HG02642 (cell line): Measurements from ENCODE around the gene OXSR1.
A peak's percentile ranks its signal among the peaks of the same experiment; 100 is the strongest.

Experiments used
- ATAC-seq: cut with Tn5 transposase; IDR thresholded peaks from one replicate; pipeline ENCODE4 v1.9.1; 2021; ENCODE audit warnings: mild to moderate bottlenecking; ENCODE audit not compliant: unreplicated experiment, poor library complexity

The OXSR1 gene

DNA sequence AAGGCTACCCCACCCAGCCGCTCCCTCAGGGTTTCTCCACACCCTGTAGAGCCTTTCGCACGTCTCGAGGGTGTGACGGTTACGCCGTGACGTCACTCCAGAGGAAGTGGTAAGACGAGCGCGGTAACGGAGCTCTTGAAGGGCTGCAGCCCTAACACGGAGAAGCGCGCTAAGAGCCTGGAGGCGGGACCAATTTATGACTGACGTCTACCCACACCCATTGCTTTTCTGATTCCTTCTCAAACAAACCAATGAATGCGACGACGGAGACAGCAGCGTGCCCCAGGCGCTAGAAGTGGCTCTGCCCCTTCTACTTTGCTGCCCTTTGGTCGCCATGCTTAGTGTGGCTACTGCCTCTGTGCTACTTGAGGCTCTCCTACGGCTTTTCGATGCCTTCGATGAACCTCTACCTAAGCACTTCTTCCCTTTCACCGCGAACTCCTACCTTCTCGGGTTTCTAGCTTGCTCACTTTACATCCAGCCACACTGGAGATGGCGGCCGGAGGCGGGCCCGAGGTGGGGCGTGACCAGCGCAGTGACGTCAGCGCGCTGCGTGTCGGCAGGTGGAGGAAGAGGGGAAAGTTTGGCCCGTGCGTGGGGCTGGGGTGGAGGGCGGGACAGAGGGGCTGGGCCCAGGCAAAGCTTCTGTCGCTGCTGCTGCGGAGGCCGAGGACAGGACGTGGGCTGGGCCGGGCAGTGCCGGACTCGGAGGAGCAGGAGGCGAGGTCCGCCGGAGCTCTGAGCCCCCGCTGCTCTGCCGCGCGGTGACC is at the start of gene OXSR1:
Gene OXSR1, plus strand, starts transcription at position 586 of the 770 bp plus-strand sequence. CDS start 340 bp downstream, outside the sequence.
- ATAC-seq: peak; percentile 93

GRCh38 chr3:38115645-38116427 is 49.5 kb upstream of the OXSR1 start:
- no peak for ATAC-seq

DNA sequence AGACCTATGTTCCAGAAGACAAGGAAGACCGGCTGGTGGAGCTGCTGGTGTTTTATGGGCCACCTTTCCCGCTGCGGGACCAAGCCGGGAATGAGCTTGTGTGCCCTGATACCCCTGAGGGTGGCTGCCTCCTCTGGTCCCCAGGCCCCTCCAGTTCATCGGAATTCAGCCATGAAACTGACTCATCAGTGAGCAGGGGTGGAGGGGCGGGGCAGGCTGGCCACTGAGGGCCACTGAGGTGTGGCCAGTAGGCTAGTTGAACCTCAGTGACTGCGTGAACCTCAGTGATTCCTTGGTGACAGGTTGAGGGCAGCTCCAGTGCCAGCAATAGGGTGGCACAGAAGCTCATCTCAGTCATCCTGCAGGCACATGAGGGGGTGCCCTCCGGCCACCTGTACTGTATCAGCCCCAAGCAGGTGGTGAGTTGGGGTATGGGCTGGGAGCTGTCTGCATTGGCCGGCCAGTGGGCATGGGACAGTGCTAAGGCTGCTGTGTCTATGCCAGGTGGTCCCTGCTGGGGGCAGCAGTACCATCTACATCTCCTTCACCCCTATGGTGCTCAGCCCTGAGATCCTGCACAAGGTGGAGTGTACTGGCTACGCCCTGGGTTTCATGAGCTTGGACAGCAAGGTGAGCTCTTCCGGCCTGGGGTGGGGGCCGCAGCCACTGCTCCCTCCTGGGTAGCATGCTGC is 48.7 kb upstream of the OXSR1 start:
- ATAC-seq: no peak

DNA sequence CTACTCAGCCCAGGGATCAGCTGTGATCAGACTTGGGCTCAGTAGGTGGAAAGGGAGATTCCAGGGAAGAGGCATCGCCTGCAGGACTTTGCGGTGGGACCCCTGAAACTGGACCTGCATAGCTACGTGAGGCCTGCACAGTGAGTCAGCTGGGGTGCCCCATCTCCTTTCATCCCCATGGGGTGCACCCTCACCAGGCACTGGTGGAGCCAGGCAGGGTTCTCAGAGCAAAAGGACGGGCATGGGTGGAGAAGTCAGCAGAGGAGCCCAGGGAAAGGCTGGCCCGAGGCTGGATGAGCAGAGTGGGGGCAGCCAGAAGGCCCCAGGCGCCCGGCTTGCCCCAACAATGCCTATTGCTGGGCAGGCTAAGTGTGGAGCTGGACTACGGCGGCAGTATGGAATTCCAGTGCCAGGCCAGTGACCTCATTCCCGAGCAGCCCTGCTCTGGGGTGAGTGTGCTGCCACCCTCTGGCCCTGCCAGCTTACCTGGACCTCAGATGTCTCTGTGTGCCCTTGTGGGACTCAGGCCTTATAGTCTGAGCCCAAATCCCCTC is 48.1 kb upstream of the OXSR1 start:
- ATAC-seq: no peak

GRCh38 chr3:38117748-38118420 is 47.5 kb upstream of the OXSR1 start:
- peak; percentile 68 for ATAC-seq

- no peak for ATAC-seq
Measured at GRCh38 chr3:38118421-38119247, 46.7 kb upstream of the OXSR1 start.

- no peak for ATAC-seq
Measured at GRCh38 chr3:38119248-38119544, 46.1 kb upstream of the OXSR1 start.

DNA sequence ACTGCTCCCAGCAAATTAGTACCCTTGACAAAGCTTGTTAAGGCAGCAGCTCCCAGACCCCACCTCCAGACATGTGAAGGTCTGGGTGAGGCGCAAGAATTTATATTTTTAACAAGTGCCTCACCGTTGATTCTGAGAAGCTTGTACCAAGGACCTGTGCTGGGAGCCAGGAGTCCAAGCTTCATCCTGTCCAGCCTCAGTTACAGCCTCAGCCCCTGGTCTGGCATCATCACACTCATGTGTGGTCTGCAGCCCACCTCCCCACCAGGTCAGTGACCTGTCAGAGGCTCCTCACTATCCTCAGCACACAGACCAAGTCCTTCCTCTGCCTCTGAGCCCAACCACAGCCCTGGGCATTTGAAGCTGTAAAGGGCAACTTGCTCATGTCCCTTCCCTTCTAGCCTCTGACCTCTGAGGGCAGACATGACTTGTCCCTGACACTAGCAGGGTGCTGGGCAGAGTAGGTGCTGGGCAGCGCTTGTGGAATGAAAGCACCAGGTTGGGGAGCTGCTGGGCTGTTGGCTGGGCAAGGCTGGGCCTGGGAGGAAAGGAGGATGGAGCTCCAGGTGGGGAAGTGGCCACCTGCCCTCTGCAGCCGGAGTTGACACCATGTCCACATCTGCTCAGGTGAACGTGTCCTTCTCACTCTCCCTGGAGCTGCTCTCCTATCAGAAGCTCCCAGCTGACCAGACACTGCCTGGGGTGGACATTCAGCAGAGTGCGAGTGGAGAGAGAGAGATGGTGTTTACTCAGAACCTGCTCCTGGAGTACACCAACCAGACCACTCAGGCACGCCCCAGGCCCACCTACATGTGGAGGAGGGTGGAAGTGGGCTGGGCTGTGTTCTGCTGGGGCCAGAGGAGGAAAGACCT is 45.3 kb upstream of the OXSR1 start:
- ATAC-seq: no peak

GRCh38 chr3:38120693-38121450 is 44.5 kb upstream of the OXSR1 start:
- no peak for ATAC-seq

DNA sequence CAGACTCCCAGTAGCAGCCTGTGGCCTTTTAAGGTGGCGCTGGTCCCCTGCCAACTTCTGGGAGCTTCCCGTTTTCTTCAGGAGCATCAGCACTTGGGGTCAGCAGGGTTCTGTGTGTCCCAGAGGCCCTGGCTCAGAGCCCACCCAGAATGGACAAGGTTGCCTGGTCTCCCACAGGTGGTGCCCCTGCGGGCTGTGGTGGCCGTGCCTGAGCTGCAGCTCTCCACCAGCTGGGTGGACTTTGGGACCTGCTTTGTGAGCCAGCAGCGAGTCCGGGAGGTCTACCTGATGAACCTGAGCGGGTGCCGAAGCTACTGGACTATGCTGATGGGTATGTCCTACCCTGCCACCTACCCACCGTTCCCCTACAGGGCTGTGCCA is 43.9 kb upstream of the OXSR1 start:
- ATAC-seq: no peak

DNA sequence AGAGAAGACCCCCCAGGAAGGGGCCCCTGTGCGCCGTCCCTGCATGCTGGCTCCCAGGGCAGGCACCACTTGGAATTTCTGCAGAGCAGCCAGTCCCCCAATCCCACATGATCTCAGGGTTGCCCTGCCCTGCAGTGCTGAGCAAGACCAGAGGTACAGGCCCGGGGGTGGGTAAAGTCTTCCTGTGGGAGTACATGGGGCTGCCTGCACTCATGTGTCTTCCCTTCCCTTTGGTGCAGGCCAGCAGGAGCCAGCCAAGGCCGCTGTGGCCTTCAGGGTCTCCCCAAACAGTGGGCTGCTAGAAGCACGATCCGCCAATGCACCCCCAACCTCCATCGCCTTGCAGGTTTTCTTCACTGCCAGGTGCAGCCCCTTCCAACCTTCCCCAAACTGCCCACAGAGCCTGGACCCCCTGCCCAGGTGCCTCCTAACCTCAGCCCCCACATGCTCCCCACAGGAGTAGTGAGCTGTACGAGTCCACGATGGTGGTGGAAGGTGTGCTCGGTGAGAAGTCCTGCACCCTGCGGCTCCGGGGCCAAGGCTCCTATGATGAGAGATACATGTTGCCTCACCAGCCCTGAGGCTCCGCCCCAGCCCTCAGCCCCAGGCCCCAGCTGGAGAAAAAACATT is 43.4 kb upstream of the OXSR1 start:
- no peak for ATAC-seq

DNA sequence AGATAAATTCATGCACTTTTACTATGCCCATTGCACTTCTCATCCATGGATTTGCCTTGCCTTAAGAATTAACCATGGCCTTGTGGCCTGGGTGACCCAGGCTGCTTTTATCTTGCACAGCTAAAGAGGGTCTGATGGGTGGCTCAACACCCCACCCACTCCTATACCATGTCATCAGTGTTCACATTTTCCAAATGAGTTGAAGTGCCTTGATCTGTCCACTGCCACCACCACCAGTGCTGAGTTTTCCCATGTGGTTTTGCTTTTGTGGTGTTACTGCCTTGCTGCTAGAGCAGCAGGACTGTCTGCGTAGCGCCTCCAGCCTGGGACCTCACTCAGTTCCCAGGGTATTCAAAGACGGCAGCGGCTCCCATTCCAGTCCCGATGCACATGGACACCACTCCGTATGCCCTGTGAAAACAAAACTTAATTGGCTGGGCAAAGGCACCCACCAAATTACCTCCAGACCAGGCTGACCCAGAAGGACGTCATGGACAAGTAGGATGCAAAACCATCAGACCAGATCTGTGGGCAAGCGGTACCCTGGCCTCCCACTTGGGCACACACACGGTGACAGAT is 42.5 kb upstream of the OXSR1 start:
- no peak for ATAC-seq

DNA sequence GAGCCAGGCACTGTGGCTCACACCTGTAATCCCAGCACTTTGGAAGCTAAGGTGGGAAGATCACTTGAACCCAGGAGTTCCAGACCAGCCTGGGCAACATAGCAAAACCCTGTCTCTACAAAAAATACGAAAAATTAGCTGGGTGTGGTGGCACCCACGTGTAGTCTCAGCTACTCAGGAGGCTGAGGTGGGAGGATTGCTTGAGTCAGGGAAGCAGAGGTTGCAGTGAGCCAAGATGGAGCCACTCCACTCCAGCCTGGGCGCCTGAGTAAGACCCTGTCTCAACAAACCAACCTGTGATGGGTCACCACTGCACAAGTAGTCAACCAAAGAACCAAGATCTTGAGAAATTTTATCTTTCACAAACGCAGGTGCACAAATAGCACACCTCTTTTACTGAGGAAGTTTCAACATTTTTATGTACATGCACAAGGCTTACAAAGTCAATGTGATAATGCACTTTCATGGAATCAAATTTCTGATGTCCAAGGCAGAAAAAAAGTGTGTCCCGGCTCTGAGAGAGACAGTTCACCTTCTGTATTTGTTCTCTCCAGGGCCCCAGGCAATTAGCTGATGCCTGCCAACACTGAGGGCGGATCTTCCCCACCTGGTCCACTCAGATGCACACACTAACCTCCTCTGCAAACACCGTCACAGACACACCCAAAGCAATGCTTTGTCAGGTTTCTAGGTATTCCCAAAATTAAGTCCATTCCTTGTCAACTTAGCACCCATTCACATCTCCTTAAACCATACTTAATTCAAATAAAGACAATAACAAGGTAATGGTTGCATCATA is 40.8 kb upstream of the OXSR1 start:
- no peak for ATAC-seq

- no peak for ATAC-seq
Measured at GRCh38 chr3:38125305-38126120, 39.8 kb upstream of the OXSR1 start.

DNA sequence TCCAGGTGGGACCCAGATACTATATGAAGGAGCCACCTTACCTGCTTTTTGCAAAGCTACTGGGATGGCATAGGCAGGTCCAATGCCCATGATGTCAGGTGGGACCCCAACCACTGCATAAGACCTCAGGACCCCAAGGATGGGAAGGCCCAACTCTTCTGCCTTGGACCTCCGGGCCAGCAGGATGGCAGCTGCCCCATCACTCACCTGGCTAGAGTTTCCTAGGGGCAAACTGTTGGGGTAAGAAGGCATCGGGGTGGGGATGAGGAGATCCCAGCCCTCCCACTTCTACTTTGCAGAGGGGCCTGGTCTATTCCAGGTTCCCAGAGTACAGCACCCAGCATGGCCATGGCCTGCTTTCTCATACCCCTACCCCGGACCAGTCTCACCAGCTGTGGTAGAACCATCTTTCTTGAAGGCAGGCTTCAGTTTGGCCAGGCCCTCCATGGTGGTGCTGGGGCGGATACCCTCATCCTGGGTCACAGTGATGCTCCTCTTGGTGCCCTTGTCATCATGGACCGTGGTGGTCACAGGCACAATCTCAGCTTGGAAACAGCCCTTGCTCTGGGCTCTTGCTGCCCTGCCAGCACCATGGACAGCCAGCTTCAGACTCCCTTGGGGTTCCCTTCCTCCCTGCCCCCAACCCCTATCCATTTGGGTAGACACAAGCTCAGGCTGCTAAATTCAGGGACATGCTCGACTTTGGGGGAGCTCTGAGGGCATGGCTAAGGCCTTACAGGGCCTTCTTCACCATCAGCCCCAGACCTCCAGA is 39.0 kb upstream of the OXSR1 start:
- ATAC-seq: no peak
